PC-3 (cell line): ENCODE data around the gene ZNFX1. TPM values are rescaled to one million over a fixed set of nuclear protein-coding genes. Genes with fewer than 3 reads are reported as not detected.

Experiments
- ATAC-seq: fragments of 200-7000 bp; cut with Tn5 transposase; 2 replicates; pipeline ENCODE4 v1.9.1; 2020; ENCODE audit warnings: mild to moderate bottlenecking, moderate library complexity
- BruUV-seq: library from RNA; stranded (reverse); fragments of 400-500 nt; replicated peaks from 2 replicates; lab custom pipeline; 2021; lab: Mats Ljungman, UMichigan
- CTCF ChIA-PET: fragments of 300-600 bp; sonication (Branson Sonifier 250); formaldehyde crosslinking; loops from one replicate; lab custom pipeline; 2022; ENCODE audit warnings: antibody characterized with exemption; lab: Charles Lee
- POLR2A ChIA-PET: fragments of 300-600 bp; sonication (Branson Sonifier 250); formaldehyde crosslinking; loops from one replicate; lab custom pipeline; 2022; ENCODE audit warnings: antibody characterized with exemption; ENCODE audit not compliant: unreplicated experiment; lab: Charles Lee
- DNase-seq: peaks from one replicate; pipeline ENCODE4 v3.0.0-alpha.2; 2015
- H2AFZ ChIP-seq: fragments of 300-600 bp; sonication (generic); 2 replicates; pipeline ENCODE4 v1.6.0; 2016; ENCODE audit warnings: antibody characterized with exemption, low read length
- H3F3A ChIP-seq: fragments of 300-600 bp; sonication (generic); one replicate; pipeline ENCODE4 v1.6.0; 2017; ENCODE audit warnings: antibody characterized with exemption, low read length, control low read depth, mild to moderate bottlenecking; ENCODE audit not compliant: unreplicated experiment
- H3K27ac ChIP-seq: fragments of 300-600 bp; sonication (generic); 2 replicates; pipeline ENCODE4 v1.5.1; 2016; ENCODE audit warnings: mild to moderate bottlenecking, low read length
- H3K27me3 ChIP-seq: fragments of 300-600 bp; sonication (generic); 2 replicates; pipeline ENCODE4 v1.6.1; 2016; ENCODE audit warnings: low read length, mixed read lengths
- H3K36me3 ChIP-seq: fragments of 300-600 bp; sonication (generic); 2 replicates; pipeline ENCODE4 v1.6.1; 2016; ENCODE audit warnings: low read depth, mixed run types, low read length, mixed read lengths
- H3K4me1 ChIP-seq: fragments of 300-600 bp; sonication (generic); 2 replicates; pipeline ENCODE4 v1.5.1; 2016; ENCODE audit warnings: low read length; ENCODE audit not compliant: insufficient read depth
- H3K4me2 ChIP-seq: fragments of 300-600 bp; sonication (generic); 2 replicates; pipeline ENCODE4 v1.6.0; 2016; ENCODE audit warnings: low read length
- H3K4me3 ChIP-seq: fragments of 300-600 bp; sonication (generic); 2 replicates; pipeline ENCODE4 v1.5.1; 2016; ENCODE audit warnings: mild to moderate bottlenecking, low read length, mixed read lengths
- H3K79me2 ChIP-seq: fragments of 300-600 bp; sonication (generic); 2 replicates; pipeline ENCODE4 v1.6.1; 2017; ENCODE audit warnings: low read length, mixed read lengths
- H3K9ac ChIP-seq: fragments of 300-600 bp; sonication (generic); 2 replicates; pipeline ENCODE4 v1.6.0; 2016; ENCODE audit warnings: mild to moderate bottlenecking, low read length
- H3K9me2 ChIP-seq: fragments of 300-600 bp; sonication (generic); replicated peaks from 2 replicates; pipeline ENCODE4 v1.6.1; 2016; ENCODE audit warnings: mixed run types, low read length, mixed read lengths
- H3K9me3 ChIP-seq: fragments of 300-600 bp; sonication (generic); 2 replicates; pipeline ENCODE4 v1.6.1; 2016; ENCODE audit warnings: low read length, mixed read lengths
- H4K20me1 ChIP-seq: fragments of 300-600 bp; sonication (generic); 2 replicates; pipeline ENCODE4 v1.6.1; 2016; ENCODE audit warnings: low read length, mixed read lengths
- EZH2 ChIP-seq: fragments of 300-600 bp; sonication (generic); IDR thresholded peaks from one replicate; pipeline ENCODE4 v1.6.1; 2017; ENCODE audit warnings: antibody characterized with exemption, mild to moderate bottlenecking, low read length; ENCODE audit not compliant: unreplicated experiment
- EZH2phosphoT487 ChIP-seq: fragments of 300-600 bp; sonication (generic); IDR thresholded peaks from 2 replicates; pipeline ENCODE4 v1.6.1; 2018; ENCODE audit warnings: mild to moderate bottlenecking, antibody characterized with exemption, low read length, borderline replicate concordance
- intact Hi-C: fragments of 100-400 bp; cut with micrococcal nuclease; formaldehyde crosslinking; loops from 2 replicates; pipeline ENCODE4 v1.9.0; 2023
- total RNA-seq: library from RNA; depleted of rRNA; stranded (reverse); fragments of >200 nt; gene quantifications from 2 replicates; pipeline ENCODE4 v1.2.3, GENCODE V29; 2014
- TF ChIP-seq, protein P1 (sequence below): fragments of 300-600 bp; sonication (generic); conservative IDR thresholded peaks from 2 replicates; pipeline ENCODE4 v1.5.1; 2017; ENCODE audit warnings: antibody characterized with exemption, low read depth, mild to moderate bottlenecking, low read length

The ZNFX1 gene
- total RNA-seq, 1 experiment from 2014 or later = 18.8 TPM

DNA sequence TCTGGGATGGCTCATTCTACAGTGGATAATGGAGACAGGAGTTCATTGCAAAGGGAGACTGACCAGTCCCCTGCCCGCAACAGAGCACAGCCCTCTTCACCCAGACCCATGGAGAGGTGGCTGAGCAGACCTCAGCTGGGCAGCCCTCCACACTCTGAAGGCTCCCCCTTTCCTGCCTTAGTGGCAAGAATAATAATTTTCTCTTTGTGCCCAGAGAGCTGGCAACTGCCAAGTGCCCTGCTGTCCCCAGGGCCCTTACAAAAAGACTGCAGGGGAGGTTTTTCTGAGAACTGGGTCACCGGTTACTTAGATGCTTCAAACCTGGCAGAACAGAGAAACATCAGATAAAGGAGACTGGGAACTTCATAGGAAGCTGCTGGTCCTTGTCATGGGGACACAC, 35.4 kb upstream of the ZNFX1 start:
- TF ChIP-seq, protein P1, sequence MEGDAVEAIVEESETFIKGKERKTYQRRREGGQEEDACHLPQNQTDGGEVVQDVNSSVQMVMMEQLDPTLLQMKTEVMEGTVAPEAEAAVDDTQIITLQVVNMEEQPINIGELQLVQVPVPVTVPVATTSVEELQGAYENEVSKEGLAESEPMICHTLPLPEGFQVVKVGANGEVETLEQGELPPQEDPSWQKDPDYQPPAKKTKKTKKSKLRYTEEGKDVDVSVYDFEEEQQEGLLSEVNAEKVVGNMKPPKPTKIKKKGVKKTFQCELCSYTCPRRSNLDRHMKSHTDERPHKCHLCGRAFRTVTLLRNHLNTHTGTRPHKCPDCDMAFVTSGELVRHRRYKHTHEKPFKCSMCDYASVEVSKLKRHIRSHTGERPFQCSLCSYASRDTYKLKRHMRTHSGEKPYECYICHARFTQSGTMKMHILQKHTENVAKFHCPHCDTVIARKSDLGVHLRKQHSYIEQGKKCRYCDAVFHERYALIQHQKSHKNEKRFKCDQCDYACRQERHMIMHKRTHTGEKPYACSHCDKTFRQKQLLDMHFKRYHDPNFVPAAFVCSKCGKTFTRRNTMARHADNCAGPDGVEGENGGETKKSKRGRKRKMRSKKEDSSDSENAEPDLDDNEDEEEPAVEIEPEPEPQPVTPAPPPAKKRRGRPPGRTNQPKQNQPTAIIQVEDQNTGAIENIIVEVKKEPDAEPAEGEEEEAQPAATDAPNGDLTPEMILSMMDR = no peak
- TF ChIP-seq EZH2phosphoT487 (no peak), EZH2 (no peak)
- intact Hi-C loops = no loop called here
- no peak overlapping the region for H3K4me2 ChIP-seq
- no peaks in the 10 kb centered on the region for H4K20me1 ChIP-seq
- 0 out of 2 replicates have a peak, but pooled peaks cover 6% of the 10 kb centered on the region for H3K4me1 ChIP-seq
- no peak for ATAC-seq
- no peaks in the 10 kb centered on the region for H3K9me3 ChIP-seq
- no peak overlapping the region for H3K27ac ChIP-seq
- no peaks in the 10 kb centered on the region for H3K9me2 ChIP-seq
- BruUV-seq = no TSS peak
- H3K27me3 ChIP-seq = peaks cover 36% of the 10 kb centered on the region
- no peak overlapping the region for H2AFZ ChIP-seq
- H3F3A ChIP-seq = no peaks in the 10 kb centered on the region
- H3K4me3 ChIP-seq = no peak overlapping the region
- H3K79me2 ChIP-seq = no peaks in the 10 kb centered on the region
- H3K36me3 ChIP-seq = no peaks in the 10 kb centered on the region
- H3K9ac ChIP-seq = no peak overlapping the region
- ChIA-PET POLR2A (no interaction called here), CTCF (no interaction called here)
- DNase-seq = no peak

DNA sequence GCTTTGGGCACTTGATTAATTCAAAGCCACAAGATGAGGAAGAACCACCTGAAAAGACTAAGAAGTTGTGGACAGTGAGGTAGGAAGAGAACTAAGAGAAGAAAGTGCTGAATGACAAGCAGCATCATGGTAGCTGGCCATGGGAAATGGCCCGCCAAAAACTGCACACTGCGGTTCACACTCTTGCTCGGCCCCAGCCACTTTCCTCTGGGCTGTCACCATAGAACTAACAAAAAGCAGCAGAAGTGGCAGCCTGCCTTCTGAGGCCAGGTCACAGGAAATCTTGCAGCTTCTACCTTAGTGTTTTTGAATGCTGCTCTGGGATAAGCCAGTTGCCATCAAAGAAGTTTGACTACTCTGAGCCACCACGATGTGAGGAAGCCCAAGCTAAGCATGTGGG, 34.8 kb upstream of the ZNFX1 start:
- H3K79me2 ChIP-seq = no peaks in the 10 kb centered on the region
- no peak for ATAC-seq
- CTCF ChIA-PET = no interaction called here
- intact Hi-C loops = no loop called here
- H3K4me2 ChIP-seq = no peak overlapping the region
- no peak for DNase-seq
- H3K9me3 ChIP-seq = no peaks in the 10 kb centered on the region
- no peak overlapping the region for H2AFZ ChIP-seq
- H3K27me3 ChIP-seq = peaks cover 30% of the 10 kb centered on the region
- H3K4me3 ChIP-seq = no peak overlapping the region
- H3K9me2 ChIP-seq = no peaks in the 10 kb centered on the region
- TF ChIP-seq EZH2phosphoT487 = no peak
- TF ChIP-seq EZH2 = no peak
- TF ChIP-seq, protein P1 = no peak
- no peak overlapping the region for H3K27ac ChIP-seq
- H3F3A ChIP-seq = no peaks in the 10 kb centered on the region
- no peak overlapping the region for H3K9ac ChIP-seq
- H3K36me3 ChIP-seq = no peaks in the 10 kb centered on the region
- POLR2A ChIA-PET = no interaction called here
- no TSS peak for BruUV-seq
- H4K20me1 ChIP-seq = no peaks in the 10 kb centered on the region
- H3K4me1 ChIP-seq = 0 out of 2 replicates have a peak, but pooled peaks cover 6% of the 10 kb centered on the region

DNA sequence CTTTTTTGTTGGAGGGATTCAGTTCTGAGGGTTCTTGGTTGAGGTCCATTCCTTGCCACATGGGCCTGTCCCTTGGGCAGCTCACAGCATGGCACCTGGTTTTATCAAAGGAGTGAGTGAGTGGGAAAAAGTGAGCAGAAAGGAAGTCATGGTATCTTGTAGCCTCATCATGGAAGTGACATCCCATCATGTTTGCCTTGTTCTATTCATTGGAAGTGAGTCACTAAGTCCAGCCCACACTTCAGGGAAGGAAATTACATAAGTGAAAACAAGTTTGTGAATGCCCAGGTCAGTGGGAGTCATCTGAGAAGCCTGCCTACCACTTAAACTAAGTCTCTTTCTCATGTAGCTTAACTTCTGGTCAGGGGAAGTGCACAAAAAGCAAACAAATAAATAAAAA, 32.8 kb upstream of the ZNFX1 start:
- no TSS peak for BruUV-seq
- CTCF ChIA-PET = no interaction called here

More for the DNA sequence above, 32.8 kb upstream of the ZNFX1 start:
- Histone ChIP-seq H3K27ac (no peak overlapping the region), H3K4me3 (no peak overlapping the region), H3K9me3 (no peaks in the 10 kb centered on the region), H3K27me3 (peaks cover 10% of the 10 kb centered on the region), H3F3A (no peaks in the 10 kb centered on the region), H3K79me2 (no peaks in the 10 kb centered on the region), H3K4me2 (no peak overlapping the region), H4K20me1 (no peaks in the 10 kb centered on the region), H3K9me2 (no peaks in the 10 kb centered on the region), H2AFZ (no peak overlapping the region), H3K4me1 (0 out of 2 replicates have a peak, but pooled peaks cover 6% of the 10 kb centered on the region), H3K9ac (no peak overlapping the region), H3K36me3 (no peaks in the 10 kb centered on the region)
- ATAC-seq (peak; percentile 86), DNase-seq (peak; percentile 75)
- POLR2A ChIA-PET = no interaction called here
- intact Hi-C loops = no loop called here
- TF ChIP-seq EZH2 (no peak), EZH2phosphoT487 (no peak)
- TF ChIP-seq, protein P1 = no peak
